ENCODE data around the gene SP110. TPM values are rescaled to one million over a fixed set of nuclear protein-coding genes. Genes with fewer than 3 reads are reported as not detected.

Gene SP110
- total and polyA plus RNA-seq, 2 donors (not counting 3 experiments of a cell fraction or from before 2014, with no cell fraction given) = 10.2 to 10.7 TPM

DNA sequence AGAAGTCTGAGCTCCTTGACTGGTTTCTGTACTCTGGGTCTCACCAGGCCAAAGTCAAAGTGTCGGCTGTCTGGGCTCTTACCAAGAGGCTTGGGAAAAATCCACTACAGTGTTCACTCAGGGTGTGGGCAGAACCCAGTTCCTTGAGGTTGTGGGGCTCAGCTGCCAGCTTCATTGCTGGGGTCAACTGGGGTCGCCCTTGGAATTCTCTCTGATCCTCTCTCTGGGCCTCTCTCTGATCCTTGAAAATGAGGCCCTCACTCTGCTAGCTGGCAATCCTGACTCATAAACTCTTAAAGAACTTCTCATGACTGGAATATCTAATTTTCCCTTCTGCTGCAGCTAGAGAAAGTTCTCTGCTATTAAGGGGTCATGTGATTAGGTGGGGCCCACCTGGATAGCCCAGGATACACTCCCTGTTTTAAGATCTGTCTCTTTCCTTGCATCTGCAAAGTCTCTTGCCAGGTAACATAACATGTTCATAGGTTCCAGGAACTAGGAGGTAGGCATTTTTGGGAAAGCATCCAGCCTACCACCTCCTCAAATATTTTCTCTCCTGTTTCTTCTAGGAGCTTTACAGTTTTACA lies 66.3 kb downstream of the SP110 start:
- Histone ChIP-seq H3K79me2 (ENCODE audit: control insufficient read depth, insufficient read depth, low read length) (no peaks in the 10 kb centered on the region), H4K20me1 (replicated peaks; ENCODE audit: control insufficient read depth, extremely low read depth, insufficient read depth, low read length) (no peaks in the 10 kb centered on the region), H3K9me1 (replicated peaks; ENCODE audit: control insufficient read depth, extremely low read depth, insufficient read depth, low read length) (no peaks in the 10 kb centered on the region), H3K27ac (ENCODE audit: insufficient read depth, low read depth, low read length) (no peak overlapping the region), H3K9ac (replicated peaks; ENCODE audit: extremely low read depth, insufficient read depth, low read length) (no peak overlapping the region), H2AFZ (ENCODE audit: low read depth, low read length) (no peak overlapping the region), H3K4me1 (ENCODE audit: control insufficient read depth, extremely low read depth, insufficient read depth, low read length) (no peaks in the 10 kb centered on the region), H3K9me3 (replicated peaks; ENCODE audit: control insufficient read depth, insufficient read depth, low read length) (no peaks in the 10 kb centered on the region), H3K4me2 (ENCODE audit: insufficient read depth, low read length) (no peak overlapping the region), H3K36me3 (ENCODE audit: control insufficient read depth in 2 of 2, extremely low read depth in 1 of 2, insufficient read depth in 2 of 2, low read length in 2 of 2) (no peaks in the 10 kb centered on the region), H3K4me3 (replicated peaks in 1 of 3; ENCODE audit: insufficient read depth in 1 of 3, low read depth in 1 of 3, low read length in 3 of 3) (no peak overlapping the region), H3K27me3 (ENCODE audit: control insufficient read depth in 2 of 2, insufficient read depth in 2 of 2, low read length in 2 of 2) (no peaks in the 10 kb centered on the region)
- no TSS peak for BruUV-seq (replicated peaks)
- POLR2A ChIA-PET = interaction anchor here (0.6 kb wide), 1 partner anchor 77 kb away, joined by 4 read pairs; no protein-coding TSS in a partner anchor
- FAIRE-seq (no peak), DNase-seq (ENCODE audit: low read depth, low spot score) (no peak)
- CTCF ChIA-PET = interaction anchor here (1.3 kb wide), 1 partner anchor 86 kb away, joined by 5 read pairs; no protein-coding TSS in a partner anchor
- TF ChIP-seq MAX (IDR thresholded peaks at IDR 0.05; ENCODE audit: insufficient read depth, insufficient read length) (no peak), POLR2A (IDR thresholded peaks at IDR 0.05; ENCODE audit: low read depth, low read length) (no peak), POLR2AphosphoS5 (IDR thresholded peaks at IDR 0.05; ENCODE audit: insufficient read depth, low read depth, low read length) (no peak), MYC (IDR thresholded peaks at IDR 0.05; ENCODE audit: low read depth, low read length) (no peak), JUN (IDR thresholded peaks at IDR 0.05; ENCODE audit: borderline replicate concordance, insufficient read depth, insufficient read length, low read depth) (no peak), GATA2 (IDR thresholded peaks at IDR 0.05; ENCODE audit: insufficient read depth, insufficient read length, low read depth, low read length) (no peak), EZH2 (IDR thresholded peaks at IDR 0.05; ENCODE audit: borderline replicate concordance, low read depth, low read length, severe bottlenecking) (no peak), FOS (IDR thresholded peaks at IDR 0.05; ENCODE audit: borderline replicate concordance, insufficient read depth, low read length) (no peak)
- TF ChIP-seq, protein P1, sequence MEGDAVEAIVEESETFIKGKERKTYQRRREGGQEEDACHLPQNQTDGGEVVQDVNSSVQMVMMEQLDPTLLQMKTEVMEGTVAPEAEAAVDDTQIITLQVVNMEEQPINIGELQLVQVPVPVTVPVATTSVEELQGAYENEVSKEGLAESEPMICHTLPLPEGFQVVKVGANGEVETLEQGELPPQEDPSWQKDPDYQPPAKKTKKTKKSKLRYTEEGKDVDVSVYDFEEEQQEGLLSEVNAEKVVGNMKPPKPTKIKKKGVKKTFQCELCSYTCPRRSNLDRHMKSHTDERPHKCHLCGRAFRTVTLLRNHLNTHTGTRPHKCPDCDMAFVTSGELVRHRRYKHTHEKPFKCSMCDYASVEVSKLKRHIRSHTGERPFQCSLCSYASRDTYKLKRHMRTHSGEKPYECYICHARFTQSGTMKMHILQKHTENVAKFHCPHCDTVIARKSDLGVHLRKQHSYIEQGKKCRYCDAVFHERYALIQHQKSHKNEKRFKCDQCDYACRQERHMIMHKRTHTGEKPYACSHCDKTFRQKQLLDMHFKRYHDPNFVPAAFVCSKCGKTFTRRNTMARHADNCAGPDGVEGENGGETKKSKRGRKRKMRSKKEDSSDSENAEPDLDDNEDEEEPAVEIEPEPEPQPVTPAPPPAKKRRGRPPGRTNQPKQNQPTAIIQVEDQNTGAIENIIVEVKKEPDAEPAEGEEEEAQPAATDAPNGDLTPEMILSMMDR (IDR thresholded peaks at IDR 0.05; ENCODE audit: extremely low read depth in 1 of 2, insufficient read depth in 1 of 2, low read depth in 1 of 2, low read length in 2 of 2) = no peak
- dilution Hi-C loops (cut with MboI; ENCODE audit: extremely low pct_ligation_motif_present, low sequenced_read_pairs) (no loop called here), intact Hi-C loops (cut with micrococcal nuclease) (no loop called here)
